ENCODE measurements around the gene PYURF. TPM values are rescaled to one million over a fixed set of nuclear protein-coding genes. Genes with fewer than 3 reads are reported as not detected.

PYURF gene
- total and polyA plus RNA-seq, 10 of the 15 experiments (the other 5 are each of a cell fraction or from before 2014, with no cell fraction given), result 16.7 to 181 (median 79.6) TPM

GRCh38 chr4:88481537-88481936 lies 42.0 kb downstream of the PYURF start:
- no peaks in the 10 kb centered on the region for H4K20me1 ChIP-seq (ENCODE audit: control insufficient read depth, insufficient read depth)
- peaks cover 0 to 3% of the 10 kb centered on the region in 2 experiments; a peak in 1 of 4 replicates for H3K36me3 ChIP-seq (ENCODE audit: control insufficient read depth in 2 of 2, insufficient read depth in 2 of 2, low read length in 1 of 2)
- no peaks in the 10 kb centered on the region for H3K27me3 ChIP-seq (replicated peaks in 1 of 2; ENCODE audit: control insufficient read depth in 2 of 2, insufficient read depth in 2 of 2, low read length in 1 of 2)
- RAD21 ChIA-PET (ENCODE audit: unreplicated experiment), result no interaction called here
- H3K9ac ChIP-seq (ENCODE audit: control insufficient read depth, insufficient read depth, low read length), result no peak overlapping the region
- no peak overlapping the region for H3K4me3 ChIP-seq
- ATAC-seq (no peak), FAIRE-seq (no peak), DNase-seq (ENCODE audit: low read depth, low spot score) (no peak)
- no peaks in the 10 kb centered on the region for H3K79me2 ChIP-seq (ENCODE audit: control insufficient read depth, insufficient read depth, low read length)
- BruUV-seq (replicated peaks), result no TSS peak
- POLR2A ChIA-PET, result no interaction called here
- CTCF ChIA-PET, result interaction anchor here (0.8 to 0.9 kb wide), 2 partner anchors 34 to 58 kb away, joined by 3 read pairs; no protein-coding TSS in a partner anchor
- no peak overlapping the region for H2AFZ ChIP-seq (ENCODE audit: control insufficient read depth, low read depth, low read length)
- SMC1A ChIA-PET (ENCODE audit: uncharacterized antibody, unreplicated experiment), result no interaction called here
- H3K4me1 ChIP-seq (ENCODE audit: control insufficient read depth, insufficient read depth, low read length), result no peaks in the 10 kb centered on the region
- 100% methylated on average over 1 of the region's 1 CpG for WGBS (ENCODE audit: insufficient coverage, insufficient replicate concordance, low lambda C conversion rate, missing lambda C conversion rate)
- intact Hi-C loops (cut with micrococcal nuclease; ENCODE audit: unreplicated experiment) (no loop called here), in situ Hi-C loops (cut with MboI) (no loop called here)
- no peaks in the 10 kb centered on the region for H3K9me3 ChIP-seq (replicated peaks; ENCODE audit: control insufficient read depth, insufficient read depth, low read length)
- H3K27ac ChIP-seq (ENCODE audit: control insufficient read depth, insufficient read depth), result no peak overlapping the region
- no peak overlapping the region for H3K4me2 ChIP-seq (ENCODE audit: control insufficient read depth, insufficient read depth)
- no peak for TF ChIP-seq ZNF274 (IDR thresholded peaks at IDR 0.05; ENCODE audit: insufficient read depth, insufficient read length)
- TF ChIP-seq NR2C1 (IDR thresholded peaks at IDR 0.05), result no peak
- TF ChIP-seq KDM1A (IDR thresholded peaks at IDR 0.05; ENCODE audit: borderline replicate concordance), result no peak
- no peak for TF ChIP-seq SP1 (IDR thresholded peaks at IDR 0.05; ENCODE audit: low read depth, low read length)
- TF ChIP-seq CHD4 (IDR thresholded peaks at IDR 0.05), result no peak
- no peak for TF ChIP-seq SPI1 (IDR thresholded peaks at IDR 0.05; ENCODE audit: borderline replicate concordance, insufficient read depth, low read depth, low read length)
- TF ChIP-seq IRF3 (IDR thresholded peaks at IDR 0.05), result no peak
- no peak for TF ChIP-seq SMC3 (IDR thresholded peaks at IDR 0.05; ENCODE audit: borderline replicate concordance, low read length)
- no peak for TF ChIP-seq GABPA (IDR thresholded peaks at IDR 0.05; ENCODE audit: low read depth)
- no peak for TF ChIP-seq PML (IDR thresholded peaks at IDR 0.05; ENCODE audit: low read length)
- TF ChIP-seq BCL11A (IDR thresholded peaks at IDR 0.05; ENCODE audit: low read depth, low read length), result no peak
- no peak for TF ChIP-seq ZNF592 (IDR thresholded peaks at IDR 0.05)
- no peak for TF ChIP-seq MEF2A (IDR thresholded peaks at IDR 0.05; ENCODE audit: insufficient read depth, low read depth, low read length)
- no peak for TF ChIP-seq POLR2AphosphoS2 (IDR thresholded peaks at IDR 0.05; ENCODE audit: low read depth, low read length)
- no peak for TF ChIP-seq CTCF (IDR thresholded peaks at IDR 0.05 in 2 of 3, conservative IDR thresholded peaks at IDR 0.05 in 1 of 3; ENCODE audit: control insufficient read depth in 2 of 3, extremely low read depth in 1 of 3, insufficient read depth in 1 of 3, low read depth in 3 of 3, low read length in 3 of 3)
- TF ChIP-seq RUNX3 (IDR thresholded peaks at IDR 0.05; ENCODE audit: low read length), result no peak
